Spleen (tissue), 7 donors: ENCODE measurements around the gene BBIP1.
A peak's percentile ranks its signal among the peaks of the same experiment; 100 is the strongest.

ENCODE experiments used
- POLR2A ChIP-seq, 3 donors: fragments of 450-650 bp; IDR thresholded peaks; one replicate each; pipeline ENCODE4 v1.5.1; 2017; ENCODE audit warnings: antibody characterized with exemption in 3 of 3, mild to moderate bottlenecking in 1 of 3
- TF ChIP-seq, protein P1 (sequence below), 11 experiments: fragments of 200-600 bp in 7 of 11; fragments of 450-650 bp in 4 of 11; sonication (generic) in 4 of 11; IDR thresholded peaks in 8 of 11; conservative IDR thresholded peaks in 3 of 11; 1 replicate in 7 of 11; 2 replicates in 4 of 11; pipeline versions ENCODE4 v1.4.0 to v1.8.0; 2016 to 2021; ENCODE audit warnings: antibody characterized with exemption in 11 of 11, inconsistent platforms in 4 of 11, mild to moderate bottlenecking in 1 of 11
- donor health status: DM: no; HTN: no; CAD: no; lungs with moderate emphysema.
- donor health status: DM: no; HTN: no; CAD: no.
- donor health status: DM: no; HTN: no; CAD: no.

DNA sequence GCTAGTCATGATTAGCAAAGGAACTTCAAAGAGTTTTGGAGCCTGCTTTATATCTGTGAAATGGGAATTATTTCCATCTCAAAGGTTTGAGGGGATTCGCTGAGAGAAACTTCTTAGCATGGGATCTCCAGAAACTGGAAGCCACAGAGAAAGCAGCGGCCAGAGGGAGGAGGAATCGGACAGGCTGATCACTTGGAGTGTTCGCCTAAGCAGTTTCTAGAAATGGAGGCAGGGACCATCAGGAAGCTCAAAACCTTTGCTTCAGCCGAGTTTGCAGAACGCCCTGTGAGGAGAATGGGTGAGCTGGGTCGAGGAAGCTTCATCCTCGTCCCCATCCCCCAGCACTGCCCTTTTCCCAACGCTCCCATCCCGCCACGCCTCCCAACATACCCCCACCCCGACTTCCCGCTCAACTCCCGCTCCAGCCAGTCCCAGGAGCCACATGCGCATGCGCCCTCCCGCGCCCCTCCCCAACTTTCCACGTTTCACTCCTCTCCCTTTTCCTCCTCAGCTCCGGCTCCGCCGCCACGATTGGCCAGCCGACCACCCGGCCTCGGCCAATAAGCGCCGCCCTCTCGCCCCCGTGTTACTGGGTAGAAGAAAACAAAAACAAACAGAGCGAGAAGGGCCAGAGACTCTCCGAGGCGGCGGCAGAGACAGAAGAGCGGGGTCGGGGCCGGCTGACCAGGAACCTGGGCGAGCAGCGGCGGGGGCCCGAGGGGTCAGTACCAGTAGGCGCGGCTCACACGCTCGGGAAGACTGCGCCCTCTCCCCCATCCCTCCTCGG lies 47.5 kb downstream of the BBIP1 start, which contains the start of gene PDCD4:
- peak; percentile 14 to 90 (median 83) for TF ChIP-seq POLR2A (IDR thresholded peaks at IDR 0.05)
- TF ChIP-seq, protein P1, sequence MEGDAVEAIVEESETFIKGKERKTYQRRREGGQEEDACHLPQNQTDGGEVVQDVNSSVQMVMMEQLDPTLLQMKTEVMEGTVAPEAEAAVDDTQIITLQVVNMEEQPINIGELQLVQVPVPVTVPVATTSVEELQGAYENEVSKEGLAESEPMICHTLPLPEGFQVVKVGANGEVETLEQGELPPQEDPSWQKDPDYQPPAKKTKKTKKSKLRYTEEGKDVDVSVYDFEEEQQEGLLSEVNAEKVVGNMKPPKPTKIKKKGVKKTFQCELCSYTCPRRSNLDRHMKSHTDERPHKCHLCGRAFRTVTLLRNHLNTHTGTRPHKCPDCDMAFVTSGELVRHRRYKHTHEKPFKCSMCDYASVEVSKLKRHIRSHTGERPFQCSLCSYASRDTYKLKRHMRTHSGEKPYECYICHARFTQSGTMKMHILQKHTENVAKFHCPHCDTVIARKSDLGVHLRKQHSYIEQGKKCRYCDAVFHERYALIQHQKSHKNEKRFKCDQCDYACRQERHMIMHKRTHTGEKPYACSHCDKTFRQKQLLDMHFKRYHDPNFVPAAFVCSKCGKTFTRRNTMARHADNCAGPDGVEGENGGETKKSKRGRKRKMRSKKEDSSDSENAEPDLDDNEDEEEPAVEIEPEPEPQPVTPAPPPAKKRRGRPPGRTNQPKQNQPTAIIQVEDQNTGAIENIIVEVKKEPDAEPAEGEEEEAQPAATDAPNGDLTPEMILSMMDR (IDR thresholded peaks at IDR 0.05 in 8 of 11, conservative IDR thresholded peaks at IDR 0.05 in 3 of 11) = peak in 1 of 11 experiments; percentile 7
